Kidney capillary endothelial cell (primary cell): Measurements from ENCODE around the gene CCNI2.

Source experiments
- DNase-seq: peaks from one replicate; pipeline ENCODE4 v3.0.0-alpha.2; 2018; ENCODE audit warnings: low spot score

Gene CCNI2

GRCh38 chr5:132750471-132751230 is 3.4 kb downstream of the CCNI2 start:
- no peak for DNase-seq

- DNase-seq, result no peak
Observed at GRCh38 chr5:132751444-132751843, 4.2 kb downstream of the CCNI2 start.

- DNase-seq, result no peak
Observed at GRCh38 chr5:132751971-132752580, 4.8 kb downstream of the CCNI2 start.

GRCh38 chr5:132752581-132753125 is 5.4 kb downstream of the CCNI2 start:
- no peak for DNase-seq

GRCh38 chr5:132753135-132753987 is 6.1 kb downstream of the CCNI2 start:
- no peak for DNase-seq

- DNase-seq, result no peak
Observed at GRCh38 chr5:132754111-132754510, 6.9 kb downstream of the CCNI2 start.

- DNase-seq, result no peak
Observed at GRCh38 chr5:132754947-132755346, 7.7 kb downstream of the CCNI2 start.

- DNase-seq, result no peak
Observed at GRCh38 chr5:132756542-132756941, 9.3 kb downstream of the CCNI2 start.

GRCh38 chr5:132758451-132758850 is 11.2 kb downstream of the CCNI2 start:
- no peak for DNase-seq

GRCh38 chr5:132759114-132760048 is 12.2 kb downstream of the CCNI2 start:
- no peak for DNase-seq

- DNase-seq, result no peak
Observed at GRCh38 chr5:132760049-132760420, 12.8 kb downstream of the CCNI2 start.

- DNase-seq, result no peak
Observed at GRCh38 chr5:132760601-132761317, 13.5 kb downstream of the CCNI2 start.

- DNase-seq, result no peak
Observed at GRCh38 chr5:132761321-132762240, 14.4 kb downstream of the CCNI2 start.

- DNase-seq, result no peak
Observed at GRCh38 chr5:132762246-132763000, 15.2 kb downstream of the CCNI2 start.

- DNase-seq, result no peak
Observed at GRCh38 chr5:132763181-132764036, 16.2 kb downstream of the CCNI2 start.

- no peak for DNase-seq
Observed at GRCh38 chr5:132764051-132764450, 16.8 kb downstream of the CCNI2 start.

- DNase-seq, result no peak
Observed at GRCh38 chr5:132764671-132765238, 17.5 kb downstream of the CCNI2 start.
